HPDE6-E6E7 (cell line): Measurements from ENCODE around the gene RRP9.
"Not testable (repeated sequence)": the region's sequence is repeated elsewhere in the genome, so short reads cannot be mapped to it uniquely, and the experiment has no call there.

ENCODE experiments used
- DNase-seq: peaks from one replicate; pipeline ENCODE4 v3.0.0; 2011; ENCODE audit warnings: missing footprints; ENCODE audit errors: extremely low spot score

Gene RRP9

GRCh38 chr3:51904034-51904823 is 37.5 kb downstream of the RRP9 start:
- no peak for DNase-seq

GRCh38 chr3:51902361-51902760 is 39.3 kb downstream of the RRP9 start:
- not testable (repeated sequence) for DNase-seq

GRCh38 chr3:51900043-51900442 is 41.7 kb downstream of the RRP9 start:
- not testable (repeated sequence) for DNase-seq

- no peak for DNase-seq
Observed at GRCh38 chr3:51897391-51897790, 44.3 kb downstream of the RRP9 start.

GRCh38 chr3:51896607-51897305 is 44.9 kb downstream of the RRP9 start:
- DNase-seq: no peak

GRCh38 chr3:51894939-51895338 is 46.8 kb downstream of the RRP9 start:
- DNase-seq: no peak

DNA sequence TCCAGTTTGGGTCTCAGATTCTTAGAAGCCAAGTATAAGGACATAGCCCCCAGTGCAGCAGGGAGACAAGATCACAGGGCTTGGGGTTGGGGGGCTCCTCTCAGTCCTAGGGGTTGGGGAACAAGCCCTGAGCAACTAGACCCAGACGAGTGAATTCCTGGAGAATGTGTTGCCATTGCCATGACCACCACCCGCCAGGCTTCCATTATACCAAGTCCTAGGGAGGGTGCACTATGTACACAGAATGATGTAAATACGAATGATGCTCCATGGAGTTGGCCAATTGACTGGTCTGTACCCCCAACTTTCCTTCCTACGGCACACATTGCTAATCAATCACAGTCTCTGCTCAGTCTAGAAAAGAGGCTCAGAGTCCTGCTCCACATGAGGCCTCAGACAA is 47.3 kb downstream of the RRP9 start:
- DNase-seq: no peak

DNA sequence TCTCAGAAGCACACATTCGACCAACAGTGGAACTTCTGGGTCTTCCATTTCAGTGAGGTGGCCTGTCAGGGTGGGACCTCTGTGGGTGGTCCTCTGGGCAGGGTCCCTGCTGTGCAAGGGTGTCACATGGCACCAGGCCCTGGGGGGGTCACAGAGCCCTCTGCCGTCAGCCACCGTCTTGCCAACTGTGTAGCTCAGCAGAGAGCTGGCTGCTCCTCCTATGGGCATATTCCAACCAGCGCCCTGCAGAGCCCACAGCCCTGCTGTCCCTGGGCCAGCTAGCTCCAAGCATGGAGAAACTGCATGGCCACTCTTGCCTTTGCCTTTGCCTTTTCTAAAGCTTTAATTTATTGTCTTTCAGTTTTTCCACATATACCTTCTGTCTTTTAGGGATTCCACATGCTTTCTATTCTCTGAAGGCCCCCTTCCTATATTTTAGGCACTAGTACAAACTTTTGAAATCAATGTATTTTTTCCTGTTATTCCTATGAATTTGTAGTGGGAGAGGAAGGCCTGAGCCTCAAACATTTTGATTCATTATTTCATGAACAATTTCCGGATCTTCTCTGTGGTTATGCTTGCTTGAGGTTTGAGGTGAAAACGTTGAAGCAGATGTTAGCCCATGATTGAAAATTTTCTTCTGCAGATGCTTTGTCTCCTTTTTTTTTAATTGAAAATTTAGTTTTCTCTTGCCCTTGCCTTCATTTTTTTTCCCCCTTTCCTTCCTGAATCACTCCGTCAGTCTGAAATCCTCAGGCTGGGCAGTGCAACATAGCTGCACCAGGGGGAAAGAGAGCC is 50.3 kb downstream of the RRP9 start:
- no peak for DNase-seq

DNA sequence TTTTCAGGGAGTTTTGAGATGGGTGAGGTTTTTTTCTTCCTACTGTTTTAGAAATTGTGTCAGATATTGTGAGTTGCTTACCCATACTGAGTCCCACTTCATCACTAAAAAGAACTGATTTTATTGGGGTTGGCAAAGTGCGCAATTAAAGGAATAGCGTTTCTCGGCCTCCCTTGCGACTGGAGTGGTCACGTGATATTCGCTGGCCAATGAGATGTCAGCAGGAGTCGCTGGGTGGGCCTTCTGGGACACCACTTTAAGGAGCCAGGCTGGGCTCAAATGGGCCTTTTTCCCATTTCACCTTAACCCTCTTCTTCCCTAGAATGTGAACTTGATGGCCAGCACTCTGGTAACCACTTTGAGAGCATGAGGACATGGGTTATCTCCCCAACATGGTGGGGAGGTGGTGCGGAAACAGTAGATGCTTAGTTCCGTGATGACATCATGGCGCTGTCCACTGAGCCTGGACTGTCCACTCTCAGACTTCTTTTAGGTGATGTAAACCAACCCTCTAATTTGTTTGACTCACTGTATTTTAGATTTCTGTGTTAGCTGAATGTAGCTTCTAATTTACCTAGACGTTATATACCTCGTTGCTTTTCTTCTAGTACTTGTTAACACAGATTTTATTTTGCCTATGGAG is 53.1 kb downstream of the RRP9 start:
- no peak for DNase-seq

- peak; percentile 31 for DNase-seq
Observed at GRCh38 chr3:51887620-51888019, 54.1 kb downstream of the RRP9 start.

GRCh38 chr3:51886447-51886846 is 55.3 kb downstream of the RRP9 start:
- DNase-seq: no peak
